ENCODE results near the gene SUSD3. TPM values are rescaled to one million over a fixed set of nuclear protein-coding genes. Genes with fewer than 3 reads are reported as not detected.

SUSD3 gene
- total RNA-seq, 1 donor from 2014 or later: 2.0 TPM

DNA sequence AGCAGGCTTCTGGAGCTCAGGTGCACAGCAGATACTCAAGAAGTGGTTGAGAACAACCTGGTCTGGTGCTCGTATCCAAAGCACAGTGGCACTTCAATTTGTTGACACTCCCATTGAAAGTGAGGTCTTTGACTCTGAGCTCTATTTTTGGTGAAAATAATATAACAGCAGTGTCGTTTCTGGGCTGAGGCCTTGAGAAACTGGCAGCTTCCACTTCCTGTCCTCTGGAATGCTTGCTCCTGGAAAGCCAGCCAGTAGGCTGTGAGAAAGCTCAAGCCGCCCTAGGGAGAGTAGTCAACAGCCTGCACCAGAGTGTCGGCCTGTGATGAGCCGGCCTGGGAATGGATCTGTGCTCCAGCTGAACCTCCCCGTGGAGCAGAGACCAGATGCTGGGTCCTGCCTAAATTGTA is 6.8 kb upstream of the SUSD3 start:
- no peak for DNase-seq (ENCODE audit: low spot score)

DNA sequence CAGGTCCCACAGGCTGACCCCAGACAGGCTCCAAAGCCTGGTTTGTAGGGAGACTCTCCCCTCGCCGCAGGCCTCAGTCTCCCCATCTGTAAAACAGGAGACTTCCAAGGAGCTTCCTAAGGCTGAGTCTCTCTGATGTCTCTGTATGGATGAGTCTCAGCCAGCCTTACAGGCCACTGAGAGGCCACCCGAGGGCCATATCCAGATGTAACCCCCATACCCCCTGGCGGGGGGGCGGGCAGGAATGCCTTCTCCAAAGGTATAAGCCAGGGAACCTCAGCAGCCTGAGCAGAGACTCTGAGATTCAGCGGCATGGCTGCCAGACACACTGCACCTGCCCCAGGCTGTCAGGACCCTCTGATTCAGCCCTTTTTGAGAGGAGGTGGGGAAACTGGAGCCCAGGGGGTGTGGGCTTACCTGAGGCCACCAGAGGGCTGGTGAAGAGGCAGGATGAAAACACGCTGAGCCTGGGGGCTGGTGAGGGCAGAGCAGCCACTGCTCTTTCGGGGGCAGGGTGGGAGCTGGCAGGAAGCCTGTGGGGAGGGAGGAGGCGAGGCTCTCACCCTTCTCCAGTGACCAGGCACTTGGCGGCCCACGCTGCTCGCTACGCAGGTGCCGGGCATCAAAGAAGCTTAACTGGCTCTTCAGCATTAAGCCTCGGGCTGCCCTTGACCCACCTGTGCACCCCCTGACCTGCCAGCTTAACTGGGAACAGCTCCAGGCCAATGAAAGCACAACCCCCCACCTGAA is 5.5 kb upstream of the SUSD3 start:
- DNase-seq (ENCODE audit: low spot score): no peak

DNA sequence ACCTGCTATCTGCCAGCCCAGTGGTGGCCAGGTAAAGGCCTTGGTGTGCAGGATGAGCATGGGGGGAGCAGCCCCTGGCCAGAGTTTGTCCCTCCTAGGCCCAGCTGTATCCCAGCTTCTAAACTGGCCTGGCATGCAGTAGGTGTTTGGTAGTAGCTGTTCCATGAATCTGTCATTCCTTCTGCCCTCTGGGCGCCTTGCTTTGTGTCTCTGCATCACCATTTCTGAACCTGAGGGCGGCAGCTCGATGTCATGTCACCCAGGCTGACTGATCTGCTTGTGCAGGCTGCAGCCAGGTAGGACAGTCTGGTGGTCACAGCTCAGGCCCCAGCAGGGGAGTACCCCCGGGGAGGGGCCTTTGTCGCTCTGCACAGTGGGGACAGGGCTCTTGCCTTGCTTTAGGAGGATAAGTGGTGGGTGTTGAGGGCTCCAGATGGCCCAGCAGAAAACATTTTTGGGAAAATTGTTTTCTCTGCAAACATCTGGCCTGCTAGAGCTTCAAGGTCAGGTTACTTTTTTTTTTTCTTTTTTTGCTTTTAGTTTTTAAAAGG is 4.6 kb upstream of the SUSD3 start:
- DNase-seq (ENCODE audit: low spot score): no peak

DNA sequence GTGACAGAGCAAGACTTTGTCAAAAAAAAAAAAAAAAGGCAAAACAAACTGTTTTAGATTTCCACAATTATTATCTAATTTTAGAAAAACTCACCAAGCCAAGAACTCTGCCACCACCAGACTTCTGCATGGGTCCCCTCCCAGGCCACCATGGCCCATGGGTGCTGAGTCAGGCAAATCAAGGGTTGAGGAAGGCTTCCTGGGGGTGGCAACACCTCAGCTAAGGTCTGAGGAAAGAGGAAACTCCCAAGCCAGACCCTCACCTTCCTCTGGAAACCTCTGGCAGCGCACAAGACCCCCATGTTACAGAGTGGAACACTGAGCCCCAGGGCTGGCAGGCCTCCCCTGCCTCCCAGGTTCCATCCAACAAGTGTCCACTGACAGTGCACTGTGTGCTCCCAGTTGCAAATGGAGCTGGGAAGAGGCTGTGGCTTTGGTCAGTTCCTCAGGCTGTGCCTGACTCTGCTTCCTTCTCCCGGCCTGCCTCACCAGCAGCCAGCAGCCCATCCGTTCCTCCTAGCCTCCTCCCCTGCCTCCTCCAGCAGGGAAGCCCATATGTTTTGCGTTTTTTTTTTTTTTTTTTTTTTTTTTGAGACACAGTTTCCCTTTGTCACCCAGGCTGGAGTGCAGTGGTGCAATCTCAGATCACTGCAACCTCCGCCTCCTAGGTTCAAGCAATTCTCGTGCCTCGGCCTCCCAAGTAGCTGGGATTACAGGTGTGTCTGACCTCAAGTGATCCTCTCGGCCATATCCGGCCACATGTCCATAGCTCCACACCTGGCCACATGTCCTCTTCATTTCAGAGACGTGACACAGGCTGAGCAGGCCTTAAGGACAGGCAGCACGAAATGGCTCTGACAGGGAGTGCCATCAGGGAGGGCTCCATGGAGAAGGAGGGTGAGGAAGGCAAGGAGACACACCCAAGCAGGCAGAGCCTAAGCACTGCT is 3.5 kb upstream of the SUSD3 start:
- DNase-seq (ENCODE audit: low spot score): no peak

DNA sequence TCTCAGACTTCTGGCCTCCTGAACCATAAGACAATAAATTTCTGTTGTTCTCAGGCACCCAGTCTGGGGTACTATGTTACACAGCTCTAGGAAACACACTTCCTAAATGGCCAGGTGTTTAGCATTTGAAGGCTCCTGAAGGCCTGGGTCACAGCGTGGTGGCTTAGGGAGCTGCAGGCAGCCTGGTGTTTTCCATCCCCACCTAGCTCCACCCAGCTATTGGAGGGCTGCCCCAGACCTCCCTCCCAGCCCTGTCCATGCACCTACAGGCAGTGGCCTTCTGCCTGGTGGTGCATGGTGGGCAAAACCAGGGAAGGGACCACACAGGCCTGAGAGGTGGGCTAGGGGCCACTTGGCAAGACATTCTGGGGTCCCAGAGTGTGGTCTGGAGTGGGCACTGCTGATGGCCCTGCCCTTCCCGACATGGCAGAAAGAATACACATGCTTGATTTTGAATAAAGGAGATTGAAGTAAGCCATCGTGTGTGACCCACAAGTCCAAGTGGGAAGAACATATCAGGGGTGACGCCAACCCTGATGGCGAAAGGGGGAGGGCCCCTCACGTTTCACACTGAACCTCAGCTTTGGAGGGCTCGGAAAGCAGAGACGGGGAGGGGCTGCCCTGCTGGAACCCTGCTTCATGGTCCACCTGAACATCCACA is 1.3 kb upstream of the SUSD3 start:
- DNase-seq (ENCODE audit: low spot score): no peak

DNA sequence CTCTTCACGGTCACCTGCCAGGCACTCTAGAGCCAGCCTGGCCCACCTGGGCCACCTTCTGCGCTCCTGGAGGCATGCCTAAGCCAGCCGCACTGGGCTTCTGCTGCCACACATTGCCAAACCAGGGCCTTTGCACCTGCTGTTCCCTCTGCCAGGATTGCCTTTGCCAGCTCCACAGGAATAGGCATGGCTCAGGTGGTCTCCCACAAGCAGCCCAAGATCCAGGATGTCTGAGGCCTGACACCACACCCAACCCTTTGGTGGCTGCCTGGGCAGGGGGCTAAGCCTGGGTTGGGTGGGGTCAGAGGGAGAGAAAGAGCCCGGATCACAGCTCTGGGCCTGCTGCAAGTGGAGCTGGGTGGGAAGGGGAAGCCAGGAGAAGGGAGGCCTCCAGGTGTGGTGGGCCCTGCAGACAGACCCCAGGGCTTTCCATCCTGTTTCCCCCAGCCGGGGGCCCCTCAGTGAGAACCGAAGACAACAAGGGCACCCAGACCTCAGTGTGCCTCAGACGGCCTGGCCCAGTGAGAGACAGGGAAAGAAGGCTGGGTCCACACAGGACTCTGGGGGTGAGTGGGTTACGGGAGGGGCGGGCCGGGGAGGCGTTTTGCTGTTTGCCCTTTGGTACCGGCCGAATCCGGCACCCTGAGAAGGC is 672 bp upstream of the SUSD3 start:
- no peak for DNase-seq (ENCODE audit: low spot score)

DNA sequence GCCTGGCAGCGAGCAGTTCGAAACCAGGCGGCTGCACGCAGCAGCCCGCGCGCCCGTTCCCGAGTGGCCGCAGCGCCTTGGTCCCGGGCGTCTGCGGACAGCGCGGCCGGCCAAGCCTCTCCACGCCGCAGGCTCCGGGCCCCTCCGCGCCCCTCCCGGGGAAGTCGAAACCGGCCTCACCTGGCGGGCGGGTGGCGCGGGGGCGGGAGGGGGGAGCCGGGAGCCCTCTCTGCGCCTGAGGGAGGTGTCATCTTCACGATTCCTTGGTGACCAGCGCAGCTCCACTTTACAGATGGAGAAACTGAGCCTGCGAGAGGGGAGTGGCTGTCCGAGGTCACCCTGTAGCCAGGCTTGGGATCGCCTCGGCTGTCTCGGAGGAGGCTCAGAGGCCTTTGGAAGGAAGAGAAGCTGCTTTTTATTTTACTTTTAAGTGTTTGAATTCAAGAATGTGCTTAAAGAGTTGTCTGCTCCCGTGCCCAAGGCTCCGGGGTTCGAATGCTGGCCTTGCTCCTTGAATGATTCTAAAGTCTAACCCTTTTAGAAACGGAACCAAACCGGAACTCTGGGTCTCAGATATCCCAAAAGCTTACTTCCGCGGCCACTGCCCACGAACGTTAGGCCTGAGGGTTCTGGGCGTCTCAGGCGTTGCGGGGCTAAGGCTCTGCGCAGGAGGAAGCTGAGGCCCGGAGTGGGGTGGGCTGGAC is 662 bp downstream of the SUSD3 start:
- DNase-seq (ENCODE audit: low spot score): no peak

DNA sequence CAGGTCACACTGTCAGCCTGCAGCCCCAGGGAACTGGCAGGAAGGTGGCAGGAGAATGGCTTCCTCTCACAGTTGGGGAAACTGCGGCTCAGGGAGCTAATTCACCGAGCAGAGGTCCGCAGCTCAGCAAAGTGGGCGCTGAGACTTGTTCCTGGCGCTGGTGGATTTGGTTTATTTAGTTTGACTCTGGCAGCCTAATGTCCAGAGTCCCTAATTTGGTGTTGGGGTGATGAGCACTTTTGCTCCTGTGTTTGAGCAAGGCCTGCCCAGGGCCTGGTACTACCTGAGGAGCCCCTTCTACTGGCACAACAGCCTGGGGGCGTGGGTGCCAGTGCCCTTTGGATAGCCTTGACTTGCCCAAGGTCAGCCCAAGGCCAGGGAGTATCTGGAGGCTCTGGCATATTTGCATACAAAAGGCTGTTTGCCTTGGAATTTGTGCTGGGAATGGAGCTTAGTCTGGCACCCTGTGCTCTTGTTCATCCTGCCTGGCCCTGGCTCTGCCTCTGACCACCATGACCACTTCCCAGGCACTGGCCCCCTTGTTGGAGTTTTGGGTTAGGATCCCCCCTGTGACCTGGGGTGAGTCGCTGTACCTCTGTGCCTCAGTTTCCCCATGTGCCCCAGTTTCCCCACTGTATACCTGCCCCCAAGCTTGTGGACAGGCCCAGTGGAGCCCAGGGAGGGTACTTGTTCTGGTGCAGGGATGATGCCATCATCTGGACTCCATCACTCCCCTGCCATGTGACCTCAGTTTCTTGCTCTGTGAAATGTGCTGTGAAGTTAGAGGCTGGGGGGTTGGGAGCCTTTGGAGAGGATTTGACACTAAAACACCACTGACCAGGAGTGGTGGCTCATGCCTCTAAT is 1.4 kb downstream of the SUSD3 start:
- no peak for DNase-seq (ENCODE audit: low spot score)

DNA sequence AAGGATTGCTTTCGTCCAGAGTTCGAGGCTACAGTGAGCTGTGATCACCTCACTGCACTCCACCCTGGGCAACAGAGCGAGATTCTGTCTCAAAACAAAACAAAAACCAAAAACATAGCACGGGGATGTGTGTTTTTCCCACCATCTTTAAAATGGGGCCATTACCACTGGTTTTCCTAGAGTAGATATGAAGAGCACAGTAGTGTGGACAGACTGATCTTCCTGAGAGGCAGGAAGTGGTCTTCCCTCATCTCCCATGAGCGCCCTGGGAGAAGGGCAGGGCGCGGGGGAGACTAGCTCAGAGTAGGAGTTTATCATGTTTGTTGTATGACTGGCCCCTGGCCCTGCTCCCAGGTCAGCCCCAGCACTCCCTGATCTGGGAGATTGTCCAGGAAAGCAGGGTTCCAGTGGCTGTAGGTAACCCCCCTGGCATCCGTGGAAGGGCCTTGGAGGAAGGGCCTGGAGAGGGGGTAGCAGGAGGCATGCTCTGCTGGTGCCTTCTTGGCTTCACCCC is 2.3 kb downstream of the SUSD3 start:
- no peak for DNase-seq (ENCODE audit: low spot score)

DNA sequence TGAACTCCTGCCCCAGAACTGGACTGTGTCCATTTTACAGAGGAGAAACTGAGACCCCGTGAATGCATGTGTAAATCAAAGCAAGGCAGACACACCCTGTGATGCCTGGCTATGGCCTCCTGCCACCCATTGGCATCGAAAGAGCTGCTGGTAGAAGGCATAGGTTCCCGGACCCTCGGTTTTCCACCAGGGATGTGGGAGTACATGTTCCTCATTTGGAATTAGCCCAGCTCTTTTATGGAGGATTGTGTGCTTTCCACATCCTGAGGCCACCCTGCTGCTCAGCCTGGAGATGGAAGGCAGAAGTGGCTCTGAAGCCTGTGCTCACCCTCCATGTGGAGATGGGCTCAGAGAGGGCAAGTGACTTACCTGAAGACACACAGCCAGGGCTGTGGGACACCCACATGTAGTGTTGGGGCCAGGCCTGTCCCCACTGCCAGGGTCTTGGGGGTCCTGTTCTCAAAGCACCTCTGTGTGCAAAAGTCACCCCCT is 2.8 kb downstream of the SUSD3 start:
- no peak for DNase-seq (ENCODE audit: low spot score)

DNA sequence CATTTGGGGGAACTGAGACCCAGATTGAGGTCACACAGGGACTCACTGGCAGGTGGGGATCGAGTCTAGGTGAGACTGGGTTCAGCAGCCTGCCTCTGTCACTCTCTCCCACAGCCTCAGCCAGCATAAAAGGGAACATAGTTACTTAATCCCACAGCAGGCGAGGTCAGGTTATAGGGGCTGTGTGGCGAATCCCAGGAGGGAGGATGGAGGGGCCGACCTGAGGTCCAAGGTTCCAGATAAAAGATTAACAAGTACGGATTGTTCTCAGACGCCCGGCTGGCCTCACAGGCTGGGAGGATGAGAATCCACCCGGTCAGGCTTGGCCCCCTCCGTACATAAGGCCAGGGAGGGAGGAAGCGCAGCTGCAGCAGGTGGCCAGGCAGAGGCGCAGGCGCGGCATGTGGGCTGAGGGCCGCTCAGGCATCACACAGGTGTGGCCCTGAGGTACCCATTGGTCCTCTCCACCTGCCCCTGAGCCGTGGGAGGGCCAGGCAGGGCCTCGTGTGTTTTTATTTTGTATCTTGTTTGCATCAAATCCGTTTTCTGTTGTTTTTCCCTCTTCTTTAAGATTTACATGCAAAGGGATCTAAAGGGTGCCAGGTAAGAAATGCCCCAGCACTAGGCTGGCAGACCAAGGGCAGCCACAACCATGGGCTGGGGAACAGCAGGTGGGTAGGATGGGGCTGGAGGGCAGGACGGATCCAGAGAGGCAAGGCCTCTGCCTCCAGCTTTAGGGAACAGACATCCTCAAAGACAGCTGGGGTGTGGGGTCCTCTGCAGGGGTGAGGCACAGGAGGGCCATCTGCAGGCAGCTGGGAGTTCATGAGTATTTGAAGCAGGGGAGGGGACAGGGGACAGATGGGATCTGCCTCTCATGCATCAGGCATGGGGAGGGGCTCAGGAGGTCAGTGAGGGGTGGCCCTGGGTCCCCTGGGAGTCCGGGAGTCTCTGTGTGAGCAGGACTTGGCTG is 3.6 kb downstream of the SUSD3 start:
- DNase-seq (ENCODE audit: low spot score): no peak

DNA sequence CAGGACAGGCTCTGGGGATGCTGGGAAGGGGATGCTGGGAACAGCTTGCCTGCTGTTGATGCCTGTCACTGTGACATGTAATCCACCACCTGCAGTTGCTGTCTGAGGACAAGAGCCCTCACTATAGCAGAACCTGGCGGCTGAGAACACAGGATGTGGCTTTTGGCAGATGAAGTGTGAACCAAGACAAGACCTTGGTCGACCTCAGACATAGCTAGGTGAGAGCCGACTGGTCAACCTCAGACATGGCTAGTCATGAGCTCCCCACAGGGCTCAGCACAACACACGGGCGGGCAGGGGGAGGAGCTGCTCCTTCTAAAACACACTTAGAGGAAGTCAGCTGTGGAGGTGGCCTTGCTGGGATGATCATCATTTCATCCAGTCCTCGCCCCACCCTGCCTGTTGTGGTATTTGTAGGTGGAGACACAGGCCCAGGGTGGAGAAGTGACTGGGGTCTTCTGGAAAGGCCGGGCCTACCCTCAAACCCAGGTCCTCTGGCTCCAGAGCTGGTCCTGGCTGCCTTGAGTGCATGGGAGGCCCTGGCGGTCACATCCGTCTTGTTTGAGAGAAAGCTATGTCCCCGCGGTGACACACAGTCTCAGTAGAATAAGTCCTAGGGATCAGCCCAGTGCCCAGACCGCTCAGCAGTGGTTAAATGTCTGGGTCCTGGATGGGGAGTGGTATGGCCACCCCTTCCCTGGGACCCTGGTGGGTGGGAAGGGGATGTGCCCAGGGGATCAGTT is 6.1 kb downstream of the SUSD3 start:
- DNase-seq (ENCODE audit: low spot score): no peak

DNA sequence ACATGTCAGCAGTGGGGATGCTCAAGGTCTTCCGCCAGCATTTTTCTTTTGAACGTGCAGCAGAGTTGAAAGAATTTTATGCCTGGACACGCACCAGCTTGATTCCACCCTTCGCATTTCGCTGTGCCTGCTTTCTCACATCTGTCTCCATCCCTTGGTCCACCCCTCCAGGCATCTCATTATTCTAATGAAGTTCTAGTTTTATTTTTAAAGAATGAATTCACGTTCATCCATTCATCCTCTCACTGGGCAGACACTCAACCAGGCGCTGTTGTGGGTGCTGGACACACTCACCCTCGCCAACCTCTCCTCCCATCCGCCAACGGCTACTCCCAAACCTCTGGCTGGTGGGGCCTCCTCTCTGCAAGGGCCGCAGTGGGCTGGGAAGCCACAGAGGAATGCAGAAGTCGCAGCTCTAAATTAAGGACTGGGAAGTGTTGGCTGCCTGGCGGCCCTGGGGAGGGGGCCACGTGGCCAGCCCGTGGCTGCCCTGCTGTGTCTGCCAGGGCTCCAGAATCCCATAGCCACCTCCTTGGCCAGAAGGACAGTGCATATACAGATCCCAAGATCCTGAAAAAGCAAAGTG is 6.7 kb downstream of the SUSD3 start:
- no peak for DNase-seq (ENCODE audit: low spot score)

DNA sequence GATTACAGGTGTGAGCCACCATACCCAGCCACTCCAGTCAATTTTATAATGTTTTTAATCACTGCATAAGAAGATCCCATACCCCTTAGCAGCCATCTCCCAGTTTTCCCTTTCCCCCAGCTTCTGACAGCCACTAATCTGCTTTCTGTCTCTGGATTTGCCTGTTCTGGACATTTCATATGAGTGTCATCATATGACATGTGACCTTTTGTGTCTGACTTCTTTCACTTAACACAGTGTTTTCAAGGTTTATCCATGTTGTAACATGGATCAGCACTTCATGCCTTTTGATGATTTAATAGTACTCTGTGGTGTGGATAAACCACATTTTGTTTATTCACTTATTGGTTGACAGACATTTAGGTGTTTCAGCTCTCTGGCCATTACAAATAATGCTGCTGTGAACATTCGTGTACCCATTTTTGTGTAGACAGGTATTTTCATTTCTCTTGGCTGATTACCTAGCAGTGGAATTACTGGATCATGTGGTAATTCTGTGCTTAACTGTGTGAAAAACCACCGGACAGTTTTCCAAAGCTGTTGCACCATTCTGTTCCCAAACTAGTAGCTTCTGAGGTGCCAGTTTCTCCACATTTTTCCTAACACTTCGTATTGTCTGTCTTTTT is 8.6 kb downstream of the SUSD3 start:
- DNase-seq (ENCODE audit: low spot score): no peak

DNA sequence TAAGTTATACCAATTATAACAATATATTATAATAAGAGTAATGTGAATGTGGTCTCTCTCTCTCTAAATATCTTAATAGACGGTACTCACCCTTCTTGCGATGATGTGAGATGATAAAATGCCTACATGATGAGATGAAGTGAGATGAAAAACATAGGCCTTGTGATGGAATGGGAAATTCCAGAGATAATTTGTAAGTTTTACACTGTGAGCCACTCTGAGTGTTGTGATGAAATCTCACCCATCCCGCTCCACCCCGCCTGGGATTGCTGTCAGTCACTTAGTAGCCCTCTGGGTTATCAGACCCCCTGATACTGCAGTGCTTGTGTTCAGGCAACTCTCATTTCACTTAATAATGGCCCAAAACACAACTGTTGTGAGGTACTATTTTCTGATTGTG is 10.5 kb downstream of the SUSD3 start:
- DNase-seq (ENCODE audit: low spot score): no peak

DNA sequence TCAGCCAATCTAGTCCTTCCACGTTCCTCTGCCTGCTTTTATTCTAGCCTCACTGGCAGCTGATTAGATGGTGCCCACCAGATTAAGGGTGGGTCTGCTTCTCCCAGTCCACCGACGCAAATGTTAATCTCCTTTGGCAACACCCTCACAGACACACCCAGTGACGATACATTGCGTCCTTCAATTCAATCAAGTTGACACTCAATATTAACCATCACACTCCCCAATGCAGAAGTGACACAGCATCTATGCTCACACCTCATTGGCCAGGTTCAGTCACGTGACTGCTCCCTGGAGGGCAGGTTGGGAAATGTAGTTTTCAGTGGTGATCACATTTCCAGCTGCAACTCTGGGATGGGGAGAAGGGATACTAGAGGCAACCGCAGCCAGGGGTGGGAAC is 13.0 kb downstream of the SUSD3 start:
- DNase-seq (ENCODE audit: low spot score): no peak
